HG03108 (cell line): Measurements from ENCODE around the gene MGST3.
"Not testable (repeated sequence)": the region's sequence is repeated elsewhere in the genome, so short reads cannot be mapped to it uniquely, and the experiment has no call there.

ENCODE experiments used
- ATAC-seq: cut with Tn5 transposase; IDR thresholded peaks from one replicate; pipeline ENCODE4 v1.9.1; 2021; ENCODE audit warnings: moderate library complexity; ENCODE audit not compliant: unreplicated experiment

MGST3 gene

GRCh38 chr1:165628147-165628822 lies 2.7 kb upstream of the MGST3 start:
- no peak for ATAC-seq

DNA sequence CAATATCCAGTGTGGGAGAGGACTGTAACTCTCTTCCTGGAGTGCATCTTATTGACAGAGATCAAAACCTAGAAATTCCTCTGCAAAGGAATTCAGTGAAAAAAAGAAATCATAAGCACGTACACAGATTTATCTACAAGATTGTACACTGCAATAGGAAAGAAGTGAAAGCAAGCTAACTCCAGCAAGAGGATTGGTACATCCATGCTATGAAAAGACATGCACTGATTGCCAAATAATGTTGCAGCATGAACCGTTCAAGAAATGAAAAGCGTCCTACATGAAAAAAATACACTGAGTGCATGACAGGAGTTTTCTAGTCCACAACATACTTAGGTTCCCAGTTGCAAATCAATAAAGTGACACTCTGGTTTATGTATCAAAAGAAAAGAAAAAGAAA lies 1.9 kb upstream of the MGST3 start:
- ATAC-seq = no peak

DNA sequence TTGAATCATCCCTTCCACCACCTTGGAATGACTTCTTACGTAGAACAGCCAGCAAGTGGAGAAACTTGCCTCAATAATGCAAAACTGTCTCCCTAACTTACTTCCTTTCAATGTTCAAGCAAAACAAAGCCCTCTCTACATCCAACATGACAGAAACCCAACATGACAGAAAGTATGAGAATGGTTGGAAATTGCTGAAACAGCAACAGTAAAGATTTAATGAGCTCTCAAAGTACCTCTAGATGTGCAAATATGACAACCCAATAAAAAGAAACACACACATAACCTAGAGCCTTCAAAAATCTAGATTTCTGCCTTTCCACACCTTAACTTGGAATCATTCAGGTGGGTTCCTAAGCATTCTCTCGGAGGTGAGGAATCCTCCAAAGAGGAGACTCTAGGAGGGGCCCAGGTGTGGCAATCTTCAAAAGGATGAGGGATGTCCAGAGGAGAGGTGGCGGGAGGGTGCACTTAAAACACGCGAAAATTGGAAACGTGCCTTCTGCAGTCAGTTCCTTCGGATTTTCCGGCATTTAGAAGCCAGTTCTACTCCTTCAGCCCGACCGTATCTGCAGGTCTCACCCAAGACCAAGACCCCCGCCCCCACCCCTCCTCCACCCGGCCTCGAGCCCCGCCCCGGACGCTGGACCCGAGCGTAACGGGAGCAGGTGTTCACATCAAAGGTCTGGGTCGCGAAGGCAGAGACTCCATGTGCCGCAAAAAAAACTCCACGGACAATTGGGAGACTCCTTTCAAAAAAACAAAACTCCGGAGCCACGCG lies 996 bp upstream of the MGST3 start:
- ATAC-seq = no peak

GRCh38 chr1:165631342-165632151 lies 513 bp downstream of the MGST3 start:
- no peak for ATAC-seq

- no peak for ATAC-seq
These were observed 1.1 kb downstream of the MGST3 start for GRCh38 chr1:165632152-165632469.

GRCh38 chr1:165632491-165632890 lies 1.5 kb downstream of the MGST3 start:
- no peak for ATAC-seq

- ATAC-seq = no peak
These were observed 2.6 kb downstream of the MGST3 start for GRCh38 chr1:165633614-165634013.

DNA sequence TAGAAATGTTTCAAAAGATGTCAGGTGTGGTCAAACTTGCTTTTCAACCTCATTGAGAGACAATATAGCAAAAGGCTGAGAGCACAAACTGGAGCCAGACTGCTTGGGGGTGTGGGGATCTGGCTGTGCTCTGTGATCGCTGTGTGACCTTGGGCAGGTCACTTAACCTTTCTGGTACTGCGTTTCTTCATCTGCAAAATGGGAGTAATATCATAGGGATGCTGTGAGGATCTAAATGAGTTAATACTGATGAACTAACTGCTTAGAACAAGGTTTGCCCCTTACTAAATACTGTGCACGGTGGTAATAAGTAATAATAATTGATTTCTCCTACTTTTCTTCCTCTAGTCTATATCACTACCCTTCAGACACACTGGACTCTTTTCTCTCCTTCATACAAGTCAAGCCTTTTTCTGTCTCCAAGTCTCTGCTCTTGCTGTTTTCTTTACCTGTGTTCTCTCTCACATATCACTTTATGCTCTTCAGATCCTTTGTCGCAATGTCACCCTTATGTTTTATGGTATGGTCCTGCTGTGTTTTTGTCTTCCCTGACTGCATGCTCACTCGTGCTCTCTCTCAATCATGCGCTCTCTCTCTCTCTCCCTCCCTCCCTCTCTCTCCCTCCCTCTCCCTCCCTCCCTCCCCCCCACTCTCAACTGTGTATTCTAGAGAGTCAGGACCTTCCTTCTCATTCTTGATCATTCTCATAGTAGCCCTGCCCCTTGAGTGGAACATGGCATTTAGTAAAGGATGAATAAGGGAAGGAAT lies 3.3 kb downstream of the MGST3 start:
- no peak for ATAC-seq

DNA sequence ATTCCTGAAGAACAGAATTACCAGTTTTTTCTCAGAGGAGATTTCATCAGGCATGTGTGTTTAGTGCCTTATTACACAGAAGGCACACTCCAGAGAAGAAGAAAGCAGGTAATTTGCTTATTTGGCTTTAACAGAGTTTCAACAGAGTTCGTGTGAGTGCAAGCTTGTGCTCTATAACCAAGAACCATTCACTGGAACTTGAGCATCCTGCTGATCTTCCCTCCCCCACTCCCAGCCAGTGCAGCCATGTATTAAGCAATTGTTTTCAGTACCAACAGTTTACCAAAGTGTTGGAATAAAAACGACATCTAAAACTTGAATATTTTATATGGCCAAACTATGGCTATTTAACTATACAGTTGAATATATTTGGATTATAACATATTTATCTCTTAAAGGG lies 4.3 kb downstream of the MGST3 start:
- peak; percentile 24 for ATAC-seq

DNA sequence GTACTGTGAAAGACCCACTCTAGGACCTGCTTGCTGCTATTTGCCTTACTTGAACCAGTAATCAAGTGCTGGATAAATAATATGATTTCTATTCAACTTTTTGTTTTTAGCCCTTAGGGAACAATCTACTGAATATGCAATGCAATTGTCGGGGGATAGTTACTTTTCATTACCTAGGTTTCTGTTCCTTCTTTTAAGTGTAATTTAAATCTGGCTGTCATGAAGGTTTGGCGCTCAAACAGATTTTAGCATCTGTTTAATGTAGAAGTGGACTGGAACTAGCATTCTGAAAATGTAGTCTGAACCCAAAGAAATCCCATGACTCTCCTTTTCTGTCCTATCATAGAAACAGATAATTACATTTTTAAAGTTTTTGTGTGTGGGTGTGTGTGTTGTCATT lies 4.8 kb downstream of the MGST3 start:
- ATAC-seq = no peak

GRCh38 chr1:165637427-165637826 lies 6.4 kb downstream of the MGST3 start:
- no peak for ATAC-seq

DNA sequence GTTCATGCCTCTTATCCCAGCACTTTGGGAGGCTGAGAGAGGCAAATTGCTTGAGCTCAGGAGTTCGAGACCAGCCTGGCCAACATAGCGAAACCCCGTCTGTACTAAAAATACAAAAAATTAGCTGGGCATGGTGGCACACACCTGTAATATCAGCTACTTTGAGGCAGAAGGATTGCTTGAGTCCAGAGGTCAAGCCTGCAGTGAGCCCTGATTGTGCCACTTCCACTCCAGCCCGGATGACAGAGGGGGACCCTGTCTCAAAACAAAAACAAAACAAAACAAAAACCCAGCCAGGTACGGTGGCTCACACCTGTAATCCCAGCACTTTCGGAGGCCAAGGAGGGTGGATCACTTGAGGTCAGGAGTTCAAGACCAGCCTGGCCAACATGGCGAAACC lies 7.2 kb downstream of the MGST3 start:
- not testable (repeated sequence) for ATAC-seq

- ATAC-seq = no peak
These were observed 9.0 kb downstream of the MGST3 start for GRCh38 chr1:165639821-165640623.

GRCh38 chr1:165641231-165641987 lies 10.4 kb downstream of the MGST3 start:
- ATAC-seq = no peak

DNA sequence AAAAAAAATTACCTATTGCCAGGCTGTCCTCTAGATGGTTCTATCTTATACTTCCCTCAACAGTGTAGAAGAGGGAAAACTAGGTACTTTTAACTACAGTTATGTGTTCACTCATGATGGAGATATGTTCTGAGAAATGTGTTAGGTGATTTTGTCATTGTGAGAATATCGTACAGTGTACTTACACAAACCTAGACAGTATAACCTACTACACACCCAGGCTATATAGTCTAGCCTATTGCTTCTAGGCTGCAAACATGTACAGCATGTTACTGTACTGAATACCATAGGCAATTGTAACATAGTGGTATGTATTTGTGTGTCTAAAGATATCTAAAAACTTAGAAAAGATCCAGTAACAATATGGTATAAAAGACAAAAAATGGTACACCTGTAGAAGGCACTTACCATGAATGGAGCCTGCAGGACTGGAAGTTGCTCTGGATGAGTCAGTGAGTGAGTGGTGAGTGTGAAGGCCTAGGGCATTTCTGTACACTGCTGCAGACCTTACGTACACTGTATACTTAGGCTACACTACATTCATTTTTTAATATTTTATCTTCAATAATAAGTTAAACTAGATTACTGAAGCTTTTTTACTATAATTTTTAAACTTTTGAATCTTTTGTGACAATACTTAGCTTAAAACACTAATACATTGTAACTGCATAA lies 13.2 kb downstream of the MGST3 start:
- ATAC-seq = no peak

DNA sequence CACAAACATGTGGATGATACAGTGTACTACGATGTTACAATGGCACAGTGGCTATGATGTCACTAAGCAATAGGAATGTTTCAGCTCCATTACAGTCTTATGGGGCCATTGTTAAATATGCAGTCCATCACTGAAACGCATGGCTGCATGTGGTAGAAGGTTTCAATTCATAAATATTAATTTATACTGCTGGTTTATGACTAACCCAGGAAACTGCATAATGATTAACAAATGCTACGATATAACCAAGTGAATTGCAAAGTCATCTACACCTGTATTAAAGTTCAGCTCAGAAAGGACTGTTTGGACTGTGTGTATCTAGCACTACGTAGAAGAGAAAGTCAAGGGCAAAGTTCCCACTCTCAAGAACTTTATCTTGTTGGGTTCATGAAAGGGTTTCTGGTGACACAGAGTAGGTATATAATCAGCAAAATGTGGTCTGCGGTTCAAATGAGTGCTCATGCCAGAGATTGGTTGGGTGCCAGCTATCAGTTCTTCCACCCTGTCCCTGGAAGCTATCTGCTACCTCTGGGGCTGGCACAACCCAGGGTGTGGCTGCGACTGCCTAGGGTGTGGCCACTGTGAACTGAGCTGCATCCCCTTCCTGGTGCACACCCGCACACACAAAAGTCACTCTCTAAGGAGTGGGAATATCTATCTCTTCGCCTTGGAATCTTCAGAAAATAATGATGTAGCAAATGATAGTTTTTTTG lies 14.8 kb downstream of the MGST3 start:
- peak; percentile 48 for ATAC-seq

GRCh38 chr1:165647517-165647916 lies 16.5 kb downstream of the MGST3 start:
- ATAC-seq = no peak

- ATAC-seq = no peak
These were observed 16.9 kb downstream of the MGST3 start for GRCh38 chr1:165647970-165648369.
